Nephron (organoid): ENCODE results near the gene DIP2C.
A peak's percentile ranks its signal among the peaks of the same experiment; 100 is the strongest.

Experiments
- H3K27ac Mint-ChIP-seq, 3 experiments: 2 replicates each; pipeline ENCODE4 v1.8.0; 2020; ENCODE audit warnings: mixed read lengths in 3 of 3, mild to moderate bottlenecking in 2 of 3, moderate library complexity in 1 of 3
- H3K27me3 Mint-ChIP-seq: 2 replicates; pipeline ENCODE4 v1.8.0; 2021; ENCODE audit warnings: low read depth, mild to moderate bottlenecking, moderate library complexity, mixed read lengths
- H3K36me3 Mint-ChIP-seq: 2 replicates; pipeline ENCODE4 v1.8.0; 2020; ENCODE audit warnings: low read depth, mixed read lengths
- H3K4me1 Mint-ChIP-seq: 2 replicates; pipeline ENCODE4 v1.8.0; 2020; ENCODE audit warnings: mixed read lengths
- H3K4me3 Mint-ChIP-seq, 3 experiments: 2 replicates each; pipeline ENCODE4 v1.8.0; 2020; ENCODE audit warnings: mild to moderate bottlenecking in 3 of 3, mixed read lengths in 3 of 3, moderate library complexity in 2 of 3
- H3K9me3 Mint-ChIP-seq: 2 replicates; pipeline ENCODE4 v1.8.0; 2020; ENCODE audit warnings: mixed read lengths
- TF ChIP-seq, protein P1 (sequence below), 3 experiments: fragments of 200-600 bp; sonication (generic); IDR thresholded peaks; one replicate each; pipeline ENCODE4 v1.5.0; 2021; ENCODE audit warnings: antibody characterized with exemption in 3 of 3; ENCODE audit not compliant: unreplicated experiment in 3 of 3

DIP2C gene

DNA sequence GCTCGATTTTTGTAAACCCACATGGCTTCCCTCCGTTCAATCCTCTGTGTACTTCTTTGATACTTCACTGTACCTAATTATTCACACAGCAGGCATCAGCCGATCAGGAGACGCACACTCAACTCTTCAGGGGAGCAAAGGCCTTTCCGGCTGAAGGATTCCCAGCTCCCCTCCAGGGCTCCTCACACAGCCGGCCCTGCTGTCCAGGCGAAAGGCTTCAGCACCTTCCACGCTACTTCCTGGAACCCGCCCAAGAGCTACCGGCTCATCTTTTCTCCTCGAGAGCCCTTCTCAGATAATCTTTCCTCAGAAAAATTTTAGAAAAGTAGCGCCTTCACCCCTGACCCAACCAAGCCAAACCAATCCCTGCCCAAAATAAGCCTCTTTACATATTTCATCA is 283.8 kb downstream of the DIP2C start:
- H3K36me3 Mint-ChIP-seq: peaks cover 76% of the 10 kb centered on the region
- H3K9me3 Mint-ChIP-seq: no peaks in the 10 kb centered on the region
- peaks cover 4% of the 10 kb centered on the region for H3K27me3 Mint-ChIP-seq
- TF ChIP-seq, protein P1, sequence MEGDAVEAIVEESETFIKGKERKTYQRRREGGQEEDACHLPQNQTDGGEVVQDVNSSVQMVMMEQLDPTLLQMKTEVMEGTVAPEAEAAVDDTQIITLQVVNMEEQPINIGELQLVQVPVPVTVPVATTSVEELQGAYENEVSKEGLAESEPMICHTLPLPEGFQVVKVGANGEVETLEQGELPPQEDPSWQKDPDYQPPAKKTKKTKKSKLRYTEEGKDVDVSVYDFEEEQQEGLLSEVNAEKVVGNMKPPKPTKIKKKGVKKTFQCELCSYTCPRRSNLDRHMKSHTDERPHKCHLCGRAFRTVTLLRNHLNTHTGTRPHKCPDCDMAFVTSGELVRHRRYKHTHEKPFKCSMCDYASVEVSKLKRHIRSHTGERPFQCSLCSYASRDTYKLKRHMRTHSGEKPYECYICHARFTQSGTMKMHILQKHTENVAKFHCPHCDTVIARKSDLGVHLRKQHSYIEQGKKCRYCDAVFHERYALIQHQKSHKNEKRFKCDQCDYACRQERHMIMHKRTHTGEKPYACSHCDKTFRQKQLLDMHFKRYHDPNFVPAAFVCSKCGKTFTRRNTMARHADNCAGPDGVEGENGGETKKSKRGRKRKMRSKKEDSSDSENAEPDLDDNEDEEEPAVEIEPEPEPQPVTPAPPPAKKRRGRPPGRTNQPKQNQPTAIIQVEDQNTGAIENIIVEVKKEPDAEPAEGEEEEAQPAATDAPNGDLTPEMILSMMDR (IDR thresholded peaks at IDR 0.05; ENCODE audit: unreplicated experiment in 3 of 3): no peak
- H3K4me3 Mint-ChIP-seq: no peak overlapping the region
- H3K27ac Mint-ChIP-seq: no peak overlapping the region
- peaks cover 24% of the 10 kb centered on the region for H3K4me1 Mint-ChIP-seq

DNA sequence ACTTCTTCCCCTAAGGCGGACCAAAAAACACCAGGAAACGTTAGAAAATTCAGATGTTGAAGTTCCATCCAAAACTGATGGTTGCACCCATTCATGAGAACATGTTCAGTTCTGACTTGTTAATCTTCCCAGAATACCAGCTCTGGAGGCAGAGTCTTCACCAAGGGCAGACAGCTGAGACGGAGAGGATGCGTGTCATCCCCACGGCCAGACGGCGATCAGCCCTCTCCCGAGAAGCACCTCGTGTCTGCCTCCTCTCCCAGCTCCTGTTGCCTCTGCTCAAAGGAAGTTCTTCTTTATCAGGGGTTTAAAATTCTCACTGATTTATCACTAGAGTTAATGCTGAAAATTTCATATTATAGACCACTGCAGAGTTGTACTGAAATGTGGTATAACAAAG is 284.5 kb downstream of the DIP2C start:
- Mint-ChIP-seq H3K4me1 (peaks cover 18% of the 10 kb centered on the region), H3K36me3 (peaks cover 75% of the 10 kb centered on the region), H3K27ac (no peak overlapping the region), H3K9me3 (no peaks in the 10 kb centered on the region), H3K27me3 (peaks cover 4% of the 10 kb centered on the region), H3K4me3 (no peak overlapping the region)
- TF ChIP-seq, protein P1 (IDR thresholded peaks at IDR 0.05; ENCODE audit: unreplicated experiment in 3 of 3): no peak

- peaks cover 72% of the 10 kb centered on the region for H3K36me3 Mint-ChIP-seq
- TF ChIP-seq, protein P1 (IDR thresholded peaks at IDR 0.05; ENCODE audit: unreplicated experiment in 3 of 3): no peak
- peaks cover 12% of the 10 kb centered on the region for H3K4me1 Mint-ChIP-seq
Measured at GRCh38 chr10:404346-404745, 285.1 kb downstream of the DIP2C start.

GRCh38 chr10:398954-399353 is 290.5 kb downstream of the DIP2C start:
- H3K4me3 Mint-ChIP-seq: no peak overlapping the region
- H3K27ac Mint-ChIP-seq: no peak overlapping the region
- TF ChIP-seq, protein P1 (IDR thresholded peaks at IDR 0.05; ENCODE audit: unreplicated experiment in 3 of 3): no peak
- no peaks in the 10 kb centered on the region for H3K9me3 Mint-ChIP-seq
- H3K36me3 Mint-ChIP-seq: peaks cover 26% of the 10 kb centered on the region
- H3K27me3 Mint-ChIP-seq: peaks cover 3% of the 10 kb centered on the region
- H3K4me1 Mint-ChIP-seq: peaks cover 6% of the 10 kb centered on the region

More at GRCh38 chr10:404346-404745, 285.1 kb downstream of the DIP2C start:
- Mint-ChIP-seq H3K27me3 (peaks cover 4% of the 10 kb centered on the region), H3K9me3 (no peaks in the 10 kb centered on the region), H3K4me3 (no peak overlapping the region), H3K27ac (no peak overlapping the region)

GRCh38 chr10:397321-398068 is 292.0 kb downstream of the DIP2C start:
- H3K27ac Mint-ChIP-seq: peak overlapping the region in 2 of 3 experiments; percentile 13 to 34
- no peaks in the 10 kb centered on the region for H3K9me3 Mint-ChIP-seq
- TF ChIP-seq, protein P1 (IDR thresholded peaks at IDR 0.05; ENCODE audit: unreplicated experiment in 3 of 3): no peak
- H3K27me3 Mint-ChIP-seq: peaks cover 3% of the 10 kb centered on the region
- peaks cover 20% of the 10 kb centered on the region for H3K36me3 Mint-ChIP-seq
- peaks cover 13% of the 10 kb centered on the region for H3K4me1 Mint-ChIP-seq
- no peak overlapping the region for H3K4me3 Mint-ChIP-seq
